Renal pelvis (tissue), 4 donors: ENCODE measurements around the gene LZTS2. TPM values are rescaled to one million over a fixed set of nuclear protein-coding genes. Genes with fewer than 3 reads are reported as not detected.

Experiments
- DNase-seq: peaks from one replicate; pipeline ENCODE4 v3.0.0-alpha.2; 2013
- polyA plus RNA-seq, 3 donors: library from polyadenylated mRNA; unstranded; fragments of 120-200 nt; gene quantifications; one replicate each; pipeline ENCODE4 v1.2.1, GENCODE V29; 2013; ENCODE audit not compliant: insufficient read length in 3 of 3

Gene LZTS2
- polyA plus RNA-seq, 3 donors: 70.0 to 80.1 (median 76.2) TPM

GRCh38 chr10:101047268-101047667 is 47.7 kb downstream of the LZTS2 start:
- no peak for DNase-seq

- no peak for DNase-seq
Measured at GRCh38 chr10:101047961-101048892, 48.6 kb downstream of the LZTS2 start.

GRCh38 chr10:101050208-101051069 is 50.8 kb downstream of the LZTS2 start:
- DNase-seq: no peak

- DNase-seq: no peak
Measured at GRCh38 chr10:101052285-101052684, 52.7 kb downstream of the LZTS2 start.

- DNase-seq: no peak
Measured at GRCh38 chr10:101053516-101053915, 53.9 kb downstream of the LZTS2 start.

GRCh38 chr10:101054351-101054750 is 54.7 kb downstream of the LZTS2 start:
- DNase-seq: no peak

GRCh38 chr10:101054876-101055275 is 55.3 kb downstream of the LZTS2 start:
- DNase-seq: no peak

- no peak for DNase-seq
Measured at GRCh38 chr10:101055411-101055810, 55.8 kb downstream of the LZTS2 start.

GRCh38 chr10:101056365-101057151 is 57.0 kb downstream of the LZTS2 start:
- DNase-seq: no peak

Other genes with a start within 250 kb of the LZTS2 start
- 10 to 100 TPM; 29.9 to 47.6 (median 44.8) TPM for gene SLF2, start 86.8 kb upstream of the LZTS2 start, polyA plus RNA-seq
- gene SEMA4G, start 30.3 kb upstream of the LZTS2 start, polyA plus RNA-seq: 10 to 100 TPM; 49.8 to 67.6 (median 61.7) TPM
- gene MRPL43, start 12.3 kb upstream of the LZTS2 start, polyA plus RNA-seq: 100 to 1,000 TPM in 2 of 3 donors, 10 to 100 TPM in 1; 94.5 to 128 (median 103) TPM
- gene TWNK, start 12.3 kb upstream of the LZTS2 start, polyA plus RNA-seq: 10 to 100 TPM; 14.3 to 17.9 (median 16.7) TPM
- gene PDZD7, start 31.3 kb downstream of the LZTS2 start, polyA plus RNA-seq: 1 to 10 TPM; 2.8 to 5.6 (median 3.2) TPM
- gene SFXN3, start 31.4 kb downstream of the LZTS2 start, polyA plus RNA-seq: 10 to 100 TPM; 20.4 to 31.1 (median 26.9) TPM
- gene KAZALD1, start 62.2 kb downstream of the LZTS2 start, polyA plus RNA-seq: 10 to 100 TPM; 10.1 to 13.6 (median 10.5) TPM
- under 1 TPM in 2 of 3 donors, not detected in 1; 0.05 to 0.11 TPM for gene TLX1, start 131.5 kb downstream of the LZTS2 start, polyA plus RNA-seq
- gene LBX1, start 229.7 kb downstream of the LZTS2 start, polyA plus RNA-seq: under 1 TPM in 1 of 3 donors, not detected in 2; 0.07 TPM